ENCODE measurements around the gene GOLIM4. TPM values are rescaled to one million over a fixed set of nuclear protein-coding genes. Genes with fewer than 3 reads are reported as not detected.
A peak's percentile ranks its signal among the peaks of the same experiment; 100 is the strongest.

The GOLIM4 gene
- polyA plus RNA-seq, 2 of the 4 experiments (the other 2 are of a cell fraction), result 22.4 to 23.6 TPM

GRCh38 chr3:168121184-168122017, 25.7 kb upstream of the GOLIM4 start:
- FAIRE-seq (no peak), ATAC-seq (no peak), DNase-seq (ENCODE audit: low read depth in 1 of 2, low spot score in 1 of 2) (no peak)
- 35% methylated on average over 4 of the region's 4 CpGs for WGBS (ENCODE audit: missing lambda C conversion rate)
- no peak overlapping the region for H3K4me3 ChIP-seq
- H3K9me3 ChIP-seq, result no peaks in the 10 kb centered on the region
- H3K27ac ChIP-seq, result no peak overlapping the region
- CTCF ChIA-PET, result no interaction called here
- POLR2A ChIA-PET, result no interaction called here
- TF ChIP-seq RAD21 (conservative IDR thresholded peaks at IDR 0.05 in 1 of 2, IDR thresholded peaks at IDR 0.05 in 1 of 2), result no peak
- no peak for TF ChIP-seq E2F6 (IDR thresholded peaks at IDR 0.05; ENCODE audit: borderline replicate concordance, low read depth)
- no peak for TF ChIP-seq FOXS1 (CRISPR knock-in tag; IDR thresholded peaks at IDR 0.05)
- TF ChIP-seq NR3C1 (IDR thresholded peaks at IDR 0.05), result no peak
- no peak for TF ChIP-seq ZFP36 (IDR thresholded peaks at IDR 0.05; ENCODE audit: borderline replicate concordance, partially characterized antibody)
- TF ChIP-seq FOSB (CRISPR knock-in tag; IDR thresholded peaks at IDR 0.05), result no peak
- no peak for TF ChIP-seq ESRRA (IDR thresholded peaks at IDR 0.05; ENCODE audit: borderline replicate concordance, low read length)
- TF ChIP-seq MAX (IDR thresholded peaks at IDR 0.05), result no peak
- TF ChIP-seq CBX2 (IDR thresholded peaks at IDR 0.05; ENCODE audit: borderline replicate concordance, low read depth), result no peak
- TF ChIP-seq PHF8 (IDR thresholded peaks at IDR 0.05; ENCODE audit: borderline replicate concordance, low read depth), result no peak
- no peak for TF ChIP-seq HMGXB4 (CRISPR knock-in tag; IDR thresholded peaks at IDR 0.05; ENCODE audit: borderline replicate concordance)
- TF ChIP-seq RNF2 (IDR thresholded peaks at IDR 0.05; ENCODE audit: borderline replicate concordance, low read depth), result no peak
- TF ChIP-seq HDAC2 (IDR thresholded peaks at IDR 0.05), result no peak
- no peak for TF ChIP-seq HOXB5 (CRISPR knock-in tag; IDR thresholded peaks at IDR 0.05)
- TF ChIP-seq RCOR1 (IDR thresholded peaks at IDR 0.05; ENCODE audit: low read depth, low read length), result no peak
- TF ChIP-seq RFX5 (IDR thresholded peaks at IDR 0.05), result no peak
- TF ChIP-seq RARB (CRISPR knock-in tag; IDR thresholded peaks at IDR 0.05), result no peak
- TF ChIP-seq SMC3 (IDR thresholded peaks at IDR 0.05), result no peak
- 0 out of 3 replicates have a peak, but pooled peaks cover 5% of the 10 kb centered on the region for H3K4me1 ChIP-seq
- no peak overlapping the region for H3K4me2 ChIP-seq

GRCh38 chr3:168117853-168118313, 22.2 kb upstream of the GOLIM4 start:
- ATAC-seq (no peak), DNase-seq (ENCODE audit: low read depth in 1 of 2, low spot score in 1 of 2) (peak in 1 of 2 experiments; percentile 29), FAIRE-seq (no peak)
- 23% methylated on average over 2 of the region's 2 CpGs for WGBS (ENCODE audit: missing lambda C conversion rate)
- H3K4me3 ChIP-seq, result no peak overlapping the region
- CTCF ChIA-PET, result no interaction called here
- no peak overlapping the region for H3K4me2 ChIP-seq
- TF ChIP-seq HOXA7 (CRISPR knock-in tag; IDR thresholded peaks at IDR 0.05) (no peak), RAD21 (conservative IDR thresholded peaks at IDR 0.05 in 1 of 2, IDR thresholded peaks at IDR 0.05 in 1 of 2) (no peak), BCL3 (IDR thresholded peaks at IDR 0.05) (no peak), BHLHE40 (IDR thresholded peaks at IDR 0.05; ENCODE audit: low read depth, low read length) (no peak), MAX (IDR thresholded peaks at IDR 0.05) (no peak), CHD4 (IDR thresholded peaks at IDR 0.05; ENCODE audit: borderline replicate concordance) (no peak), HDAC2 (IDR thresholded peaks at IDR 0.05) (no peak)
- H3K4me1 ChIP-seq, result 0 out of 3 replicates have a peak, but pooled peaks cover 5% of the 10 kb centered on the region
- H3K9me3 ChIP-seq, result no peaks in the 10 kb centered on the region
- H3K27ac ChIP-seq, result no peak overlapping the region
- POLR2A ChIA-PET, result no interaction called here

All from A549 (cell line).